ENCODE results near the gene SLC12A5. TPM values are rescaled to one million over a fixed set of nuclear protein-coding genes. Genes with fewer than 3 reads are reported as not detected.

SLC12A5 gene
- total and polyA plus RNA-seq, 9 of the 15 experiments (the other 6 are each of a cell fraction or from before 2014, with no cell fraction given): 0.36 to 7.5 (median 2.1) TPM

GRCh38 chr20:46035713-46036112, 6.7 kb downstream of the SLC12A5 start:
- FAIRE-seq: no peak
- Histone ChIP-seq H3K36me3 (ENCODE audit: control insufficient read depth, insufficient read depth, low read length) (no peaks in the 10 kb centered on the region), H3K9ac (ENCODE audit: insufficient read depth in 1 of 2, low read depth in 2 of 2, low read length in 2 of 2) (no peak overlapping the region), H3K4me2 (ENCODE audit: insufficient read depth, low read length) (no peak overlapping the region), H3K27ac (ENCODE audit: extremely low read depth, low read depth, low read length) (no peak overlapping the region), H3K4me1 (replicated peaks in 1 of 2; ENCODE audit: control insufficient read depth in 2 of 2, insufficient read depth in 2 of 2, low read length in 2 of 2) (peaks cover 0 to 10% of the 10 kb centered on the region in 2 experiments; a peak in 1 of 5 replicates), H3K9me1 (ENCODE audit: control insufficient read depth, insufficient read depth, low read length) (no peaks in the 10 kb centered on the region), H3K27me3 (ENCODE audit: control insufficient read depth in 2 of 2, insufficient read depth in 2 of 2, low read length in 2 of 2) (peaks cover 12 to 35% of the 10 kb centered on the region in 2 experiments), H3K4me3 (no peak overlapping the region), H3K79me2 (ENCODE audit: control insufficient read depth, insufficient read depth, low read length) (no peaks in the 10 kb centered on the region), H3K9me3 (replicated peaks; ENCODE audit: control insufficient read depth, insufficient read depth, low read depth, low read length) (no peaks in the 10 kb centered on the region), H4K20me1 (replicated peaks; ENCODE audit: control insufficient read depth, insufficient read depth, low read length) (peaks cover 16% of the 10 kb centered on the region), H2AFZ (ENCODE audit: low read depth, low read length) (no peak overlapping the region)
- ChIA-PET CTCF (ENCODE audit: low intra/inter-chr PET ratio) (no interaction called here), POLR2A (no interaction called here)
- no TSS peak for BruUV-seq (replicated peaks)
- ATAC-seq: no peak
- TF ChIP-seq HSF4 (CRISPR knock-in tag; IDR thresholded peaks at IDR 0.05; ENCODE audit: borderline replicate concordance) (no peak), ZNF280B (CRISPR knock-in tag; IDR thresholded peaks at IDR 0.05) (no peak), XRCC5 (IDR thresholded peaks at IDR 0.05; ENCODE audit: low read depth, low read length) (no peak), CBX8 (IDR thresholded peaks at IDR 0.05; ENCODE audit: borderline replicate concordance, extremely low read depth, low read depth, low read length, poor library complexity, severe bottlenecking) (no peak), ZBTB26 (CRISPR knock-in tag; IDR thresholded peaks at IDR 0.05) (no peak), RFX1 (IDR thresholded peaks at IDR 0.05) (no peak), MCM3 (IDR thresholded peaks at IDR 0.05) (no peak), ZNF354B (CRISPR knock-in tag; IDR thresholded peaks at IDR 0.05) (no peak), YY1 (IDR thresholded peaks at IDR 0.05; ENCODE audit: borderline replicate concordance in 1 of 3, control insufficient read depth in 1 of 3, extremely low read depth in 1 of 3, insufficient read depth in 3 of 3, insufficient read length in 1 of 3, insufficient replicate concordance in 2 of 3, low read depth in 1 of 3, low read length in 2 of 3) (no peak), ZSCAN29 (IDR thresholded peaks at IDR 0.05) (no peak), FOXP4 (CRISPR knock-in tag; IDR thresholded peaks at IDR 0.05; ENCODE audit: borderline replicate concordance) (no peak), ZNF134 (CRISPR knock-in tag; conservative IDR thresholded peaks at IDR 0.05) (no peak)
- TF ChIP-seq, protein P1, sequence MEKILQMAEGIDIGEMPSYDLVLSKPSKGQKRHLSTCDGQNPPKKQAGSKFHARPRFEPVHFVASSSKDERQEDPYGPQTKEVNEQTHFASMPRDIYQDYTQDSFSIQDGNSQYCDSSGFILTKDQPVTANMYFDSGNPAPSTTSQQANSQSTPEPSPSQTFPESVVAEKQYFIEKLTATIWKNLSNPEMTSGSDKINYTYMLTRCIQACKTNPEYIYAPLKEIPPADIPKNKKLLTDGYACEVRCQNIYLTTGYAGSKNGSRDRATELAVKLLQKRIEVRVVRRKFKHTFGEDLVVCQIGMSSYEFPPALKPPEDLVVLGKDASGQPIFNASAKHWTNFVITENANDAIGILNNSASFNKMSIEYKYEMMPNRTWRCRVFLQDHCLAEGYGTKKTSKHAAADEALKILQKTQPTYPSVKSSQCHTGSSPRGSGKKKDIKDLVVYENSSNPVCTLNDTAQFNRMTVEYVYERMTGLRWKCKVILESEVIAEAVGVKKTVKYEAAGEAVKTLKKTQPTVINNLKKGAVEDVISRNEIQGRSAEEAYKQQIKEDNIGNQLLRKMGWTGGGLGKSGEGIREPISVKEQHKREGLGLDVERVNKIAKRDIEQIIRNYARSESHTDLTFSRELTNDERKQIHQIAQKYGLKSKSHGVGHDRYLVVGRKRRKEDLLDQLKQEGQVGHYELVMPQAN (IDR thresholded peaks at IDR 0.05; ENCODE audit: borderline replicate concordance): no peak
- DNase-seq (ENCODE audit: extremely low read depth in 1 of 4, low spot score in 3 of 4): no peak
- 3% methylated on average over 6 of the region's 6 CpGs for WGBS (ENCODE audit: insufficient coverage, low coverage, missing lambda C conversion rate)
- intact Hi-C loops (cut with micrococcal nuclease): no loop called here
- in situ Hi-C loops (cut with MboI): no loop called here

Data from K562 (cell line).